CD14-positive monocyte (primary cell): ENCODE results near the gene SLC12A7. TPM values are rescaled to one million over a fixed set of nuclear protein-coding genes. Genes with fewer than 3 reads are reported as not detected.
A peak's percentile ranks its signal among the peaks of the same experiment; 100 is the strongest.

Experiments used
- DNase-seq, 3 donors: peaks; one replicate each; pipeline ENCODE4 v3.0.0-alpha.2; 2011 to 2022
- H2AFZ ChIP-seq: 2 replicates; pipeline ENCODE4 v1.6.0; 2012; ENCODE audit warnings: mild to moderate bottlenecking, low read depth, low read length, inconsistent platforms; ENCODE audit not compliant: insufficient read depth, poor library complexity, severe bottlenecking
- H3K27ac ChIP-seq, 2 donors: 1 replicate in 1 of 2; 2 replicates in 1 of 2; pipeline ENCODE4 v1.5.1; 2012 to 2013; ENCODE audit warnings: low read length in 2 of 2, control low read depth in 1 of 2, inconsistent platforms in 1 of 2, low read depth in 1 of 2, mild to moderate bottlenecking in 1 of 2
- H3K27me3 ChIP-seq, 2 donors: one replicate each; pipeline versions ENCODE4 v1.6.0 to v1.6.1; 2011 to 2013; ENCODE audit warnings: low read length in 2 of 2; ENCODE audit not compliant: control insufficient read depth in 2 of 2, insufficient read depth in 2 of 2
- H3K36me3 ChIP-seq, 2 donors: replicated peaks in 1 of 2; 1 replicate in 1 of 2; 2 replicates in 1 of 2; pipeline versions ENCODE4 v1.5.1 to v1.6.1; 2012 to 2013; ENCODE audit warnings: low read length in 2 of 2, control low read depth in 1 of 2, inconsistent platforms in 1 of 2, mild to moderate bottlenecking in 1 of 2; ENCODE audit not compliant: insufficient read depth in 2 of 2, control insufficient read depth in 1 of 2
- H3K4me1 ChIP-seq, 2 donors: 1 replicate in 1 of 2; 2 replicates in 1 of 2; pipeline versions ENCODE4 v1.5.1 to v1.6.1; 2012 to 2013; ENCODE audit warnings: low read length in 2 of 2, control low read depth in 1 of 2, inconsistent platforms in 1 of 2, mild to moderate bottlenecking in 1 of 2, moderate library complexity in 1 of 2; ENCODE audit not compliant: insufficient read depth in 2 of 2, control insufficient read depth in 1 of 2
- H3K4me2 ChIP-seq: replicated peaks from 2 replicates; pipeline ENCODE3; 2012; ENCODE audit warnings: low read length, moderate library complexity, mild to moderate bottlenecking; ENCODE audit not compliant: poor library complexity, severe bottlenecking; ENCODE audit errors: extremely low read depth
- H3K4me3 ChIP-seq, 3 experiments: fragments of 200-600 bp in 1 of 3; sonication (generic) in 1 of 3; replicated peaks in 1 of 3; 1 replicate in 2 of 3; 2 replicates in 1 of 3; pipeline ENCODE4 v1.5.1; 2011 to 2013; ENCODE audit warnings: low read length in 3 of 3, mild to moderate bottlenecking in 3 of 3, control low read depth in 2 of 3, low read depth in 2 of 3, inconsistent platforms in 1 of 3, moderate library complexity in 1 of 3
- H3K79me2 ChIP-seq: 2 replicates; pipeline ENCODE4 v1.6.0; 2012; ENCODE audit warnings: mild to moderate bottlenecking, control low read depth, inconsistent platforms, low read length, moderate library complexity; ENCODE audit not compliant: insufficient read depth
- H3K9ac ChIP-seq: 2 replicates; pipeline ENCODE4 v1.6.0; 2017; ENCODE audit warnings: low read length, mild to moderate bottlenecking; ENCODE audit not compliant: insufficient read depth, poor library complexity, severe bottlenecking
- H3K9me3 ChIP-seq, 2 donors: replicated peaks in 1 of 2; 1 replicate in 1 of 2; 2 replicates in 1 of 2; pipeline versions ENCODE4 v1.5.1 to v1.6.1; 2012 to 2013; ENCODE audit warnings: low read length in 2 of 2, control low read depth in 1 of 2; ENCODE audit not compliant: control insufficient read depth in 1 of 2, insufficient read depth in 1 of 2
- H4K20me1 ChIP-seq: 2 replicates; pipeline ENCODE4 v1.6.0; 2012; ENCODE audit warnings: mild to moderate bottlenecking, low read length, control low read depth, moderate library complexity; ENCODE audit not compliant: insufficient read depth
- H3K27ac Mint-ChIP-seq, 7 donors: one replicate each; pipeline ENCODE4 v1.8.0; 2020; ENCODE audit warnings: mild to moderate bottlenecking in 7 of 7, mixed read lengths in 7 of 7, moderate library complexity in 6 of 7, inconsistent platforms in 2 of 7
- H3K27me3 Mint-ChIP-seq, 3 donors: one replicate each; pipeline ENCODE4 v1.8.0; 2021 to 2022; ENCODE audit warnings: low read depth in 3 of 3, mild to moderate bottlenecking in 3 of 3, mixed read lengths in 3 of 3, moderate library complexity in 3 of 3, inconsistent platforms in 1 of 3
- H3K36me3 Mint-ChIP-seq, 2 donors: one replicate each; pipeline ENCODE4 v1.8.0; 2020; ENCODE audit warnings: mixed read lengths in 2 of 2, inconsistent platforms in 1 of 2, mild to moderate bottlenecking in 1 of 2
- H3K4me1 Mint-ChIP-seq: one replicate; pipeline ENCODE4 v1.8.0; 2020; ENCODE audit warnings: mild to moderate bottlenecking, mixed read lengths
- H3K4me3 Mint-ChIP-seq, 2 donors: one replicate each; pipeline ENCODE4 v1.8.0; 2020; ENCODE audit warnings: mild to moderate bottlenecking in 2 of 2, mixed read lengths in 2 of 2, moderate library complexity in 1 of 2
- H3K9me3 Mint-ChIP-seq, 7 donors: one replicate each; pipeline ENCODE4 v1.8.0; 2020 to 2022; ENCODE audit warnings: mixed read lengths in 7 of 7, mild to moderate bottlenecking in 6 of 7, moderate library complexity in 6 of 7, inconsistent platforms in 2 of 7
- CTCF ChIP-seq: fragments of 200-600 bp; IDR thresholded peaks from one replicate; pipeline ENCODE4 v1.8.0; 2022; ENCODE audit warnings: antibody characterized with exemption, mild to moderate bottlenecking
- WGBS: methylation state at CpG from one replicate; pipeline ENCODE4 v1.1.5; 2013; ENCODE audit warnings: missing lambda C conversion rate; ENCODE audit not compliant: insufficient coverage; 5-methylcytosine and 5-hydroxymethylcytosine counted together
- intact Hi-C, 2 donors: fragments of 100-400 bp; cut with micrococcal nuclease; formaldehyde crosslinking; loops; one replicate each; pipeline versions ENCODE4 v1.15.0 to v1.15.1; 2023
- polyA plus RNA-seq, 3 donors: library from polyadenylated mRNA; depleted of rRNA in 1 of 3; unstranded in 2 of 3; stranded (reverse) in 1 of 3; fragments of 300-500 nt in 2 of 3; fragments of >200 nt in 1 of 3; fragmentation: Illumina TruSeq in 2 of 3; gene quantifications; 1 replicate in 2 of 3; 2 replicates in 1 of 3; pipeline ENCODE4 v1.2.3, GENCODE V29; 2012 to 2021

Gene SLC12A7
- polyA plus RNA-seq, 3 donors: 8.2 to 31.2 (median 12.5) TPM

GRCh38 chr5:1076406-1076805 lies 35.5 kb downstream of the SLC12A7 start:
- H3K27me3 Mint-ChIP-seq: peaks cover 0 to 2% (median 0%) of the 10 kb centered on the region in 3 donors
- no peak for DNase-seq
- H3K4me2 ChIP-seq: no peak overlapping the region
- no peaks in the 10 kb centered on the region for H3K79me2 ChIP-seq
- H3K4me3 Mint-ChIP-seq: no peak overlapping the region
- 96% methylated on average over 16 of the region's 17 CpGs for WGBS
- no peak overlapping the region for H3K9ac ChIP-seq
- peak overlapping the region in 3 of 7 donors; percentile 0 to 64 (median 50) for H3K27ac Mint-ChIP-seq
- H3K36me3 ChIP-seq: peaks cover 24 to 36% of the 10 kb centered on the region in 2 donors
- no peaks in the 10 kb centered on the region for H3K4me1 ChIP-seq
- H3K4me1 Mint-ChIP-seq: no peaks in the 10 kb centered on the region
- no peak overlapping the region for H3K27ac ChIP-seq
- no peak overlapping the region for H2AFZ ChIP-seq
- intact Hi-C loops: no loop called here
- no peaks in the 10 kb centered on the region for H3K9me3 ChIP-seq
- H3K27me3 ChIP-seq: no peaks in the 10 kb centered on the region
- peaks cover 12% of the 10 kb centered on the region for H4K20me1 ChIP-seq
- peaks cover 32 to 50% of the 10 kb centered on the region in 2 donors for H3K36me3 Mint-ChIP-seq
- peaks cover 0 to 4% (median 0%) of the 10 kb centered on the region in 7 donors for H3K9me3 Mint-ChIP-seq
- TF ChIP-seq CTCF: no peak
- no peak overlapping the region for H3K4me3 ChIP-seq

- H3K36me3 ChIP-seq: peaks cover 22 to 36% of the 10 kb centered on the region in 2 donors
- 96% methylated on average over 11 of the region's 17 CpGs for whole genome bisulfite sequencing
- no peaks in the 10 kb centered on the region for H3K4me1 ChIP-seq
- H3K4me2 ChIP-seq: no peak overlapping the region
- H2AFZ ChIP-seq: no peak overlapping the region
- H3K27me3 ChIP-seq: no peaks in the 10 kb centered on the region
- H3K4me3 Mint-ChIP-seq: no peak overlapping the region
- H3K9me3 Mint-ChIP-seq: no peaks in the 10 kb centered on the region
- peak overlapping the region in 2 of 7 donors; percentile 0 to 50 for H3K27ac Mint-ChIP-seq
- peaks cover 12% of the 10 kb centered on the region for H4K20me1 ChIP-seq
- H3K4me1 Mint-ChIP-seq: no peaks in the 10 kb centered on the region
- no peak overlapping the region for H3K27ac ChIP-seq
- peaks cover 28 to 46% of the 10 kb centered on the region in 2 donors for H3K36me3 Mint-ChIP-seq
- intact Hi-C loops: no loop called here
- H3K27me3 Mint-ChIP-seq: no peaks in the 10 kb centered on the region
- no peaks in the 10 kb centered on the region for H3K9me3 ChIP-seq
- TF ChIP-seq CTCF: no peak
- H3K4me3 ChIP-seq: no peak overlapping the region
- no peak for DNase-seq
- no peak overlapping the region for H3K9ac ChIP-seq
- no peaks in the 10 kb centered on the region for H3K79me2 ChIP-seq
Measured at GRCh38 chr5:1075931-1076330, 35.9 kb downstream of the SLC12A7 start.
